Left renal cortex interstitium (tissue), 4 donors: Measurements from ENCODE around the gene USP20. TPM values are rescaled to one million over a fixed set of nuclear protein-coding genes. Genes with fewer than 3 reads are reported as not detected.
"Not testable (repeated sequence)": the region's sequence is repeated elsewhere in the genome, so short reads cannot be mapped to it uniquely, and the experiment has no call there.

Experiments
- DNase-seq, 4 donors: peaks; one replicate each; pipeline ENCODE4 v3.0.0-alpha.2; 2013; ENCODE audit warnings: low read depth in 4 of 4, low spot score in 2 of 4, missing footprints in 1 of 4
- polyA plus RNA-seq, 4 donors: library from polyadenylated mRNA; unstranded; fragments of 120-200 nt; gene quantifications; one replicate each; pipeline ENCODE4 v1.2.1, GENCODE V29; 2013; ENCODE audit not compliant: insufficient read length in 4 of 4

Gene USP20
- polyA plus RNA-seq, result 10 to 100 TPM; 17.6 to 31.3 (median 22.8) TPM

GRCh38 chr9:129835128-129835859, at the start of gene USP20, which contains the start of gene C9orf78:
Gene USP20 (plus strand): TSS chr9:129835458. CDS start chr9:129852556, 17,098 bp downstream.
Gene C9orf78 (minus strand): TSS chr9:129835275. CDS start chr9:129835221, 54 bp downstream.
- peak; percentile 82 to 93 (median 90) for DNase-seq

GRCh38 chr9:129785866-129786265, 49.4 kb upstream of the USP20 start:
- no peak for DNase-seq

GRCh38 chr9:129786481-129786880, 48.8 kb upstream of the USP20 start:
- no peak for DNase-seq

- no peak for DNase-seq
Observed at GRCh38 chr9:129794549-129794948, 40.7 kb upstream of the USP20 start.

GRCh38 chr9:129796029-129796428, 39.2 kb upstream of the USP20 start:
- not testable (repeated sequence) for DNase-seq

GRCh38 chr9:129798973-129799372, 36.3 kb upstream of the USP20 start:
- no peak for DNase-seq

GRCh38 chr9:129801504-129801903, 33.8 kb upstream of the USP20 start:
- no peak for DNase-seq

GRCh38 chr9:129802833-129803675, 32.2 kb upstream of the USP20 start, which contains the start of gene TOR1B:
Gene TOR1B (plus strand): TSS chr9:129803184. CDS start chr9:129803213, 29 bp downstream.
- peak; percentile 79 to 94 (median 85) for DNase-seq

- DNase-seq, result no peak
Observed at GRCh38 chr9:129803676-129804060, 31.6 kb upstream of the USP20 start.

- no peak for DNase-seq
Observed at GRCh38 chr9:129806061-129806460, 29.2 kb upstream of the USP20 start.

GRCh38 chr9:129809346-129809745, 25.9 kb upstream of the USP20 start:
- DNase-seq, result no peak

GRCh38 chr9:129810116-129810515, 25.1 kb upstream of the USP20 start:
- no peak for DNase-seq

- no peak for DNase-seq
Observed at GRCh38 chr9:129810788-129811187, 24.5 kb upstream of the USP20 start.

- no peak for DNase-seq
Observed at GRCh38 chr9:129811967-129812363, 23.3 kb upstream of the USP20 start.

GRCh38 chr9:129812385-129812784, 22.9 kb upstream of the USP20 start:
- no peak for DNase-seq

GRCh38 chr9:129813661-129814060, 21.6 kb upstream of the USP20 start:
- no peak for DNase-seq

- no peak for DNase-seq
Observed at GRCh38 chr9:129814432-129815223, 20.6 kb upstream of the USP20 start.

- no peak for DNase-seq
Observed at GRCh38 chr9:129815278-129815677, 20.0 kb upstream of the USP20 start.

GRCh38 chr9:129816501-129817435, 18.5 kb upstream of the USP20 start:
- DNase-seq, result no peak
